HCT116 (cell line): ENCODE measurements around the gene SCGB3A1. TPM values are rescaled to one million over a fixed set of nuclear protein-coding genes. Genes with fewer than 3 reads are reported as not detected.

Experiments
- ATAC-seq: fragments of 200-7000 bp; cut with Tn5 transposase; 2 replicates; pipeline ENCODE4 v1.9.1; 2020; ENCODE audit warnings: mild to moderate bottlenecking, moderate library complexity
- BruUV-seq: library from RNA; stranded (reverse); fragments of 400-500 nt; replicated peaks from 2 replicates; lab custom pipeline; 2021; lab: Mats Ljungman, UMichigan
- CTCF ChIA-PET: fragments of 300-600 bp; sonication (Branson Sonifier 250); formaldehyde crosslinking; loops from one replicate; lab custom pipeline; 2021; ENCODE audit warnings: antibody characterized with exemption; lab: Charles Lee
- POLR2A ChIA-PET: fragments of 300-600, 350-600 bp; sonication (Branson Sonifier 250); formaldehyde crosslinking; loops from one replicate; lab custom pipeline; 2021; ENCODE audit warnings: antibody characterized with exemption; lab: Charles Lee
- RAD21 ChIA-PET, 2 experiments: fragments of 300-600 bp; sonication (Branson Sonifier 250); formaldehyde crosslinking; loops; one replicate each; lab custom pipeline; 2023; ENCODE audit warnings: low total read pairs in 2 of 2; ENCODE audit not compliant: uncharacterized antibody in 2 of 2, unreplicated experiment in 2 of 2, low non-redundant PET in 1 of 2; lab: Charles Lee
- DNase-seq: peaks from one replicate; pipeline ENCODE4 v3.0.0-alpha.2; 2010; ENCODE audit warnings: low read depth, low spot score
- H2AFZ ChIP-seq: fragments of 200-600 bp; shearing (Covaris generic), sonication (generic); 2 replicates; pipeline ENCODE4 v1.6.1; 2017; ENCODE audit warnings: low read depth, mixed run types, mixed read lengths, antibody characterized with exemption, low read length; ENCODE audit not compliant: poor library complexity, severe bottlenecking
- H3K27ac ChIP-seq: 2 replicates; pipeline ENCODE4 v1.5.1; 2012; ENCODE audit warnings: low read depth, low read length
- H3K27me3 ChIP-seq: fragments of 200-600 bp; sonication (generic); 2 replicates; pipeline ENCODE4 v1.6.1; 2016; ENCODE audit warnings: mixed run types, low read length, mixed read lengths; ENCODE audit not compliant: insufficient read depth
- H3K36me3 ChIP-seq, 2 experiments: fragments of 200-500 bp in 1 of 2; fragments of 200-600 bp in 1 of 2; sonication (Bioruptor generic) in 1 of 2; sonication (generic) in 1 of 2; 2 replicates each; pipeline versions ENCODE4 v1.5.1 to v1.6.1; 2014 to 2016; ENCODE audit warnings: low read length in 2 of 2, inconsistent platforms in 1 of 2, mixed read lengths in 1 of 2, mixed run types in 1 of 2; ENCODE audit not compliant: insufficient read depth in 2 of 2, control insufficient read depth in 1 of 2
- H3K4me1 ChIP-seq, 2 experiments: fragments of 200-600 bp in 1 of 2; sonication (generic) in 1 of 2; 2 replicates each; pipeline versions ENCODE4 v1.5.1 to v1.6.1; 2012 to 2017; ENCODE audit warnings: low read length in 2 of 2, inconsistent platforms in 1 of 2, mild to moderate bottlenecking in 1 of 2, mixed read lengths in 1 of 2, mixed run types in 1 of 2, moderate library complexity in 1 of 2; ENCODE audit not compliant: insufficient read depth in 2 of 2, control insufficient read depth in 1 of 2
- H3K4me2 ChIP-seq: fragments of 200-600 bp; sonication (generic); 2 replicates; pipeline ENCODE4 v1.6.1; 2017; ENCODE audit warnings: mixed run types, low read length, mixed read lengths
- H3K4me3 ChIP-seq, 2 experiments: fragments of 200-600 bp in 1 of 2; sonication (generic) in 1 of 2; replicated peaks in 1 of 2; 2 replicates each; pipeline ENCODE4 v1.5.1; 2011 to 2016; ENCODE audit warnings: low read length in 2 of 2, control low read depth in 1 of 2, low read depth in 1 of 2, mild to moderate bottlenecking in 1 of 2, mixed read lengths in 1 of 2, mixed run types in 1 of 2
- H3K79me2 ChIP-seq: fragments of 200-600 bp; sonication (generic); 2 replicates; pipeline ENCODE4 v1.6.1; 2017; ENCODE audit warnings: mild to moderate bottlenecking, mixed run types, low read length, moderate library complexity, mixed read lengths; ENCODE audit not compliant: insufficient read depth
- H3K9ac ChIP-seq: fragments of 200-600 bp; sonication (generic); 2 replicates; pipeline ENCODE4 v1.6.1; 2016; ENCODE audit warnings: low read length, mixed read lengths
- H3K9me2 ChIP-seq: fragments of 200-600 bp; sonication (generic), shearing (Covaris generic); 2 replicates; pipeline ENCODE4 v1.6.1; 2017; ENCODE audit warnings: mixed run types, mild to moderate bottlenecking, moderate library complexity; ENCODE audit not compliant: insufficient read depth
- H3K9me3 ChIP-seq, 2 experiments: fragments of 200-500 bp in 1 of 2; fragments of 200-600 bp in 1 of 2; sonication (Bioruptor generic) in 1 of 2; sonication (generic) in 1 of 2; 2 replicates each; pipeline ENCODE4 v1.6.1; 2014 to 2017; ENCODE audit warnings: low read length in 2 of 2, mixed read lengths in 2 of 2, inconsistent platforms in 1 of 2, low read depth in 1 of 2, mild to moderate bottlenecking in 1 of 2, mixed run types in 1 of 2, moderate library complexity in 1 of 2; ENCODE audit not compliant: control insufficient read depth in 1 of 2, insufficient read depth in 1 of 2
- H4K20me1 ChIP-seq: fragments of 200-600 bp; sonication (generic), shearing (Covaris generic); 2 replicates; pipeline ENCODE4 v1.6.1; 2017; ENCODE audit warnings: mixed run types, mild to moderate bottlenecking, moderate library complexity; ENCODE audit not compliant: insufficient read depth
- EGR1 ChIP-seq: IDR thresholded peaks from 2 replicates; pipeline ENCODE4 v1.6.1; 2012; ENCODE audit warnings: low read depth
- ELF1 ChIP-seq: IDR thresholded peaks from 2 replicates; pipeline ENCODE4 v1.6.1; 2012; ENCODE audit warnings: low read depth, borderline replicate concordance
- EZH2 ChIP-seq: fragments of 200-600 bp; sonication (generic); IDR thresholded peaks from 2 replicates; pipeline ENCODE4 v1.6.1; 2017; ENCODE audit warnings: antibody characterized with exemption, mixed run types
- EZH2phosphoT487 ChIP-seq: fragments of 200-600 bp; IDR thresholded peaks from 2 replicates; pipeline ENCODE4 v1.6.1; 2018; ENCODE audit warnings: antibody characterized with exemption, borderline replicate concordance
- FOSL1 ChIP-seq: IDR thresholded peaks from 2 replicates; pipeline ENCODE4 v1.6.1; 2012; ENCODE audit warnings: low read depth
- POLR2A ChIP-seq: IDR thresholded peaks from 2 replicates; pipeline ENCODE4 v1.7.0; 2011; ENCODE audit warnings: borderline replicate concordance; ENCODE audit not compliant: insufficient read depth, insufficient read length; ENCODE audit errors: extremely low read depth
- SIN3A ChIP-seq: IDR thresholded peaks from 2 replicates; pipeline ENCODE4 v1.6.1; 2012; ENCODE audit warnings: low read depth
- SP1 ChIP-seq: IDR thresholded peaks from 2 replicates; pipeline ENCODE4 v1.6.1; 2012; ENCODE audit warnings: low read depth
- SRF ChIP-seq: IDR thresholded peaks from 2 replicates; pipeline ENCODE4 v1.6.1; 2012; ENCODE audit warnings: low read depth
- YY1 ChIP-seq: IDR thresholded peaks from 2 replicates; pipeline ENCODE4 v1.6.1; 2011; ENCODE audit warnings: low read length, low read depth, moderate library complexity, mild to moderate bottlenecking; ENCODE audit not compliant: insufficient replicate concordance; ENCODE audit errors: extremely low read depth
- intact Hi-C: fragments of 100-400 bp; cut with micrococcal nuclease; formaldehyde crosslinking; loops from 2 replicates; pipeline ENCODE4 v1.10.0; 2022
- total RNA-seq: library from RNA; stranded (reverse); gene quantifications from one replicate; pipeline ENCODE4 v1.2.1, GENCODE V29; 2021; ENCODE audit not compliant: unreplicated experiment
- TF ChIP-seq, protein P1 (sequence below): IDR thresholded peaks from 2 replicates; pipeline ENCODE4 v1.6.1; 2012
- TF ChIP-seq, protein P2 (sequence below): IDR thresholded peaks from 2 replicates; pipeline ENCODE4 v1.6.1; 2012
- TF ChIP-seq, protein P3 (sequence below): IDR thresholded peaks from 2 replicates; pipeline ENCODE4 v1.6.1; 2011; ENCODE audit warnings: mild to moderate bottlenecking, low read length, moderate library complexity; ENCODE audit not compliant: insufficient replicate concordance; ENCODE audit errors: extremely low read depth

SCGB3A1 gene
- total RNA-seq, 1 experiment from 2014 or later, result not detected

DNA sequence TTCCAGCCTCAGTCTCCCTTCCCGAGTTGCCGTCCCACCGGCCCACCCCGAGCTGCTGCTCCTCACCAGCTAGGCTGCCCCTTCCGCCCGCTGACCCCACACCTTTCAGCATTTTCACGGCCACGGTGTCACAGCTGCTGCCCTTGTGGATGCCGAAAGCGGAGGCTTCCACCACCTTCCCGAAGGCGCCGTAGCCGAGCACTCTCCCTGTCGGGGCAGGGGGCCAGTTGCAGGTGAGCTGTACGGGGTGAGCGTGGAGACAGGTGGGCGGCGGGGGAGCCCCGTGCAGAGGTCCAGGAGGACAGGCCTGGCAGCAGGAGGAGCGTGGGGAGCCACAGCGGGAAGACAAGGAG lies 28.2 kb upstream of the SCGB3A1 start:
- no peak for DNase-seq
- RAD21 ChIA-PET, result no interaction called here
- no peak overlapping the region for H2AFZ ChIP-seq
- ATAC-seq, result no peak
- H3K36me3 ChIP-seq, result no peaks in the 10 kb centered on the region
- H4K20me1 ChIP-seq, result no peaks in the 10 kb centered on the region
- no peak overlapping the region for H3K4me2 ChIP-seq
- H3K27me3 ChIP-seq, result no peaks in the 10 kb centered on the region
- no peaks in the 10 kb centered on the region for H3K9me3 ChIP-seq
- H3K27ac ChIP-seq, result no peak overlapping the region
- TF ChIP-seq POLR2A (no peak), ELF1 (no peak), SIN3A (no peak), EZH2phosphoT487 (no peak), EZH2 (no peak)
- H3K9me2 ChIP-seq, result no peaks in the 10 kb centered on the region
- POLR2A ChIA-PET, result no interaction called here
- no TSS peak for BruUV-seq
- CTCF ChIA-PET, result no interaction called here
- H3K79me2 ChIP-seq, result no peaks in the 10 kb centered on the region
- no peak overlapping the region for H3K9ac ChIP-seq
- intact Hi-C loops, result no loop called here
- no peak overlapping the region for H3K4me3 ChIP-seq
- no peaks in the 10 kb centered on the region for H3K4me1 ChIP-seq

DNA sequence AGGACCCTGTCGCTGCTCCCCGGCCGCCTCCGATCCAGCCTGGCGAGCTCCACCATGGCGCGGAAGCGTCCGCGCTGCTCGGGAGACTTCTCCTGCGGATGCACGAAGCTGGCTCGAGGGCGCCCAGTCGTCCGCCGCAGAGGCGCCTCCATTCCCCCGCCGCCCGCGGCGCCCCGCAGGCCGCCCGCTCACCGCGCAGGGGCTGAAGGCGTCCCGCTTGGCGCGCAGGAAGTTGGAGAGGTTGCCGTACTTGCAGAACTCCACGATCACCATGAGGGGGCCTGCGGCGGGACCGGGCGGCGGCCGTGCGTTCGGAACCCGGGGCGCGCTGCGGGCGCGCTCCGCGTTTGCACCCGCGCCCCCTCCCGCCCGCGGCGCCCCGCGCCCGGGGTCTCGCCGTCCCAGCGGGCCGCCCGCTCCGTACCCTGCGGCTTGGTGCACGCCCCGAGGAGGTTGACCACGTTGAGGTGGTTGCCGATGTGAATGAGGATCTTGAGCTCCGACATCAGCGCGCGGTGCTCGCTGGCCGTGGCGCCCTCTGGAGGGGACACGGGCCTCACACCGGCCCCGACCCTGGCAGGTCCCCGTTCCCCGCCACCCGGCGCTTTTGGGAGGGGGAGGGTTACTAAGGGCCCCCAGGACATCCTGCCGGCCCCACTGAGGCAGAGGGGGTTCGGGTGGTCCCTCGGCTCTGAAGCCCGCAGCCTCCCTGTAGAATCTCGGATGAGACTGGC lies 27.7 kb upstream of the SCGB3A1 start:
- no peaks in the 10 kb centered on the region for H3K36me3 ChIP-seq
- H3K9ac ChIP-seq, result no peak overlapping the region
- ATAC-seq (peak; percentile 40; the same call in 1 of the 2 replicates), DNase-seq (no peak)
- no peak overlapping the region for H3K4me2 ChIP-seq
- no peak overlapping the region for H3K4me3 ChIP-seq
- H3K27ac ChIP-seq, result no peak overlapping the region
- no peaks in the 10 kb centered on the region for H3K79me2 ChIP-seq
- intact Hi-C loops, result no loop called here
- H3K9me2 ChIP-seq, result no peaks in the 10 kb centered on the region
- ChIA-PET POLR2A (no interaction called here), CTCF (no interaction called here)
- no peaks in the 10 kb centered on the region for H3K9me3 ChIP-seq
- no peaks in the 10 kb centered on the region for H3K27me3 ChIP-seq
- H3K4me1 ChIP-seq, result no peaks in the 10 kb centered on the region
- no TSS peak for BruUV-seq
- H4K20me1 ChIP-seq, result no peaks in the 10 kb centered on the region
- TF ChIP-seq, protein P1, sequence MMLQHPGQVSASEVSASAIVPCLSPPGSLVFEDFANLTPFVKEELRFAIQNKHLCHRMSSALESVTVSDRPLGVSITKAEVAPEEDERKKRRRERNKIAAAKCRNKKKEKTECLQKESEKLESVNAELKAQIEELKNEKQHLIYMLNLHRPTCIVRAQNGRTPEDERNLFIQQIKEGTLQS, result no peak
- TF ChIP-seq EGR1, result no peak
- TF ChIP-seq, protein P2, sequence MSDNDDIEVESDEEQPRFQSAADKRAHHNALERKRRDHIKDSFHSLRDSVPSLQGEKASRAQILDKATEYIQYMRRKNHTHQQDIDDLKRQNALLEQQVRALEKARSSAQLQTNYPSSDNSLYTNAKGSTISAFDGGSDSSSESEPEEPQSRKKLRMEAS, result no peak
- TF ChIP-seq SP1, result no peak
- no peak for TF ChIP-seq YY1
- TF ChIP-seq FOSL1, result no peak
- TF ChIP-seq, protein P3, sequence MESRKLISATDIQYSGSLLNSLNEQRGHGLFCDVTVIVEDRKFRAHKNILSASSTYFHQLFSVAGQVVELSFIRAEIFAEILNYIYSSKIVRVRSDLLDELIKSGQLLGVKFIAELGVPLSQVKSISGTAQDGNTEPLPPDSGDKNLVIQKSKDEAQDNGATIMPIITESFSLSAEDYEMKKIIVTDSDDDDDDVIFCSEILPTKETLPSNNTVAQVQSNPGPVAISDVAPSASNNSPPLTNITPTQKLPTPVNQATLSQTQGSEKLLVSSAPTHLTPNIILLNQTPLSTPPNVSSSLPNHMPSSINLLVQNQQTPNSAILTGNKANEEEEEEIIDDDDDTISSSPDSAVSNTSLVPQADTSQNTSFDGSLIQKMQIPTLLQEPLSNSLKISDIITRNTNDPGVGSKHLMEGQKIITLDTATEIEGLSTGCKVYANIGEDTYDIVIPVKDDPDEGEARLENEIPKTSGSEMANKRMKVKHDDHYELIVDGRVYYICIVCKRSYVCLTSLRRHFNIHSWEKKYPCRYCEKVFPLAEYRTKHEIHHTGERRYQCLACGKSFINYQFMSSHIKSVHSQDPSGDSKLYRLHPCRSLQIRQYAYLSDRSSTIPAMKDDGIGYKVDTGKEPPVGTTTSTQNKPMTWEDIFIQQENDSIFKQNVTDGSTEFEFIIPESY, result no peak
- TF ChIP-seq SRF, result no peak
- TF ChIP-seq, all 23 proteins: peak for 0
- RAD21 ChIA-PET, result no interaction called here
- no peak overlapping the region for H2AFZ ChIP-seq
